ENCODE measurements around the gene NEDD1.

NEDD1 gene

GRCh38 chr12:96906849-96907670, at the start of gene NEDD1:
Gene NEDD1, plus strand, starts transcription at chr12:96907257. Its CDS starts 2,503 bp downstream, at chr12:96909760.
- DNase-seq: peak; percentile 85 to 87

- no peak for DNase-seq
Measured at GRCh38 chr12:96858162-96858561, 48.9 kb upstream of the NEDD1 start.

- no peak for DNase-seq
Measured at GRCh38 chr12:96861656-96862055, 45.4 kb upstream of the NEDD1 start.

- DNase-seq: no peak
Measured at GRCh38 chr12:96862326-96862725, 44.7 kb upstream of the NEDD1 start.

- DNase-seq: no peak
Measured at GRCh38 chr12:96864335-96864734, 42.7 kb upstream of the NEDD1 start.

- DNase-seq: no peak
Measured at GRCh38 chr12:96866801-96867590, 40.1 kb upstream of the NEDD1 start.

- no peak for DNase-seq
Measured at GRCh38 chr12:96870946-96871345, 36.1 kb upstream of the NEDD1 start.

GRCh38 chr12:96872961-96873360, 34.1 kb upstream of the NEDD1 start:
- DNase-seq: no peak

- no peak for DNase-seq
Measured at GRCh38 chr12:96874211-96874610, 32.8 kb upstream of the NEDD1 start.

GRCh38 chr12:96876966-96877365, 30.1 kb upstream of the NEDD1 start:
- no peak for DNase-seq

- DNase-seq: no peak
Measured at GRCh38 chr12:96878704-96879103, 28.4 kb upstream of the NEDD1 start.

GRCh38 chr12:96879301-96879700, 27.8 kb upstream of the NEDD1 start:
- no peak for DNase-seq

GRCh38 chr12:96880220-96880619, 26.8 kb upstream of the NEDD1 start:
- no peak for DNase-seq

GRCh38 chr12:96881608-96882007, 25.4 kb upstream of the NEDD1 start:
- no peak for DNase-seq

GRCh38 chr12:96882862-96883261, 24.2 kb upstream of the NEDD1 start:
- no peak for DNase-seq

- no peak for DNase-seq
Measured at GRCh38 chr12:96883571-96883970, 23.5 kb upstream of the NEDD1 start.

GRCh38 chr12:96886998-96887677, 19.9 kb upstream of the NEDD1 start:
- no peak for DNase-seq

GRCh38 chr12:96889273-96889933, 17.7 kb upstream of the NEDD1 start:
- DNase-seq: no peak

GRCh38 chr12:96890331-96890730, 16.7 kb upstream of the NEDD1 start:
- no peak for DNase-seq

- no peak for DNase-seq
Measured at GRCh38 chr12:96892104-96892503, 15.0 kb upstream of the NEDD1 start.

GRCh38 chr12:96897421-96897820, 9.6 kb upstream of the NEDD1 start:
- DNase-seq: no peak

- DNase-seq: no peak
Measured at GRCh38 chr12:96901175-96901574, 5.9 kb upstream of the NEDD1 start.

GRCh38 chr12:96902076-96902475, 5.0 kb upstream of the NEDD1 start:
- no peak for DNase-seq

Measured in CD4-positive, alpha-beta T cell treated with Interleukin-4 for 1 hour (primary cell).